NCI-H2196 (cell line): ENCODE data around the gene ADGRF4.
A peak's percentile ranks its signal among the peaks of the same experiment; 100 is the strongest.
"Not testable (repeated sequence)": the region's sequence is repeated elsewhere in the genome, so short reads cannot be mapped to it uniquely, and the experiment has no call there.

Source experiments
- DNase-seq: peaks from one replicate; lab custom pipeline; 2025; ENCODE audit not compliant: unreplicated experiment; lab: John Stamatoyannopoulos, UW

Gene ADGRF4

GRCh38 chr6:47733879-47734558, 35.6 kb downstream of the ADGRF4 start:
- DNase-seq = peak; percentile 42

- no peak for DNase-seq
These were observed 36.6 kb downstream of the ADGRF4 start for GRCh38 chr6:47734831-47735481.

- DNase-seq = no peak
These were observed 37.8 kb downstream of the ADGRF4 start for GRCh38 chr6:47736083-47736700.

- no peak for DNase-seq
These were observed 39.0 kb downstream of the ADGRF4 start for GRCh38 chr6:47737406-47737805.

- no peak for DNase-seq
These were observed 42.3 kb downstream of the ADGRF4 start for GRCh38 chr6:47740714-47741113.

GRCh38 chr6:47741807-47742206, 43.4 kb downstream of the ADGRF4 start:
- DNase-seq = peak; percentile 2

GRCh38 chr6:47743744-47744143, 45.4 kb downstream of the ADGRF4 start:
- DNase-seq = no peak

GRCh38 chr6:47745269-47745668, 46.9 kb downstream of the ADGRF4 start:
- DNase-seq = not testable (repeated sequence)

- no peak for DNase-seq
These were observed 51.4 kb downstream of the ADGRF4 start for GRCh38 chr6:47749757-47750156.

GRCh38 chr6:47752801-47753200, 54.4 kb downstream of the ADGRF4 start:
- DNase-seq = no peak

- no peak for DNase-seq
These were observed 61.0 kb downstream of the ADGRF4 start for GRCh38 chr6:47759364-47759763.

- no peak for DNase-seq
These were observed 64.1 kb downstream of the ADGRF4 start for GRCh38 chr6:47762502-47762901.

GRCh38 chr6:47766445-47766844, 68.1 kb downstream of the ADGRF4 start:
- no peak for DNase-seq

GRCh38 chr6:47767102-47767501, 68.7 kb downstream of the ADGRF4 start:
- DNase-seq = no peak

- DNase-seq = no peak
These were observed 71.6 kb downstream of the ADGRF4 start for GRCh38 chr6:47769982-47770381.
